Mesendoderm (in vitro differentiated cells): ENCODE data around the gene NEU4.

Experiments used
- DNase-seq: peaks from one replicate; pipeline ENCODE4 v3.0.0; 2013
- H2AK5ac ChIP-seq: 2 replicates; pipeline ENCODE4 v1.6.1; 2013; ENCODE audit warnings: low read length, inconsistent platforms
- H2BK120ac ChIP-seq: 2 replicates; pipeline ENCODE4 v1.6.1; 2013; ENCODE audit warnings: low read depth, mild to moderate bottlenecking, low read length, moderate library complexity, mixed read lengths
- H2BK15ac ChIP-seq: replicated peaks from 2 replicates; pipeline ENCODE4 v1.6.1; 2013; ENCODE audit warnings: low read depth, mild to moderate bottlenecking, moderate library complexity
- H2BK5ac ChIP-seq: 2 replicates; pipeline ENCODE4 v1.6.1; 2013; ENCODE audit warnings: low read length, inconsistent platforms
- H3K18ac ChIP-seq: 2 replicates; pipeline ENCODE4 v1.6.1; 2013; ENCODE audit warnings: mild to moderate bottlenecking, low read length, mixed read lengths
- H3K23ac ChIP-seq: one replicate; pipeline ENCODE4 v1.6.1; 2013; ENCODE audit warnings: low read length
- H3K27ac ChIP-seq: 2 replicates; pipeline ENCODE4 v1.5.1; 2013; ENCODE audit warnings: low read depth, mild to moderate bottlenecking, inconsistent platforms, low read length, moderate library complexity
- H3K27me3 ChIP-seq: 2 replicates; pipeline ENCODE4 v1.6.1; 2013; ENCODE audit warnings: low read length, control low read depth, mild to moderate bottlenecking, inconsistent platforms; ENCODE audit not compliant: insufficient read depth, poor library complexity
- H3K36me3 ChIP-seq: 2 replicates; pipeline ENCODE4 v1.6.1; 2013; ENCODE audit warnings: low read length, inconsistent platforms; ENCODE audit not compliant: control insufficient read depth, insufficient read depth
- H3K4ac ChIP-seq: one replicate; pipeline ENCODE4 v1.6.1; 2013; ENCODE audit warnings: low read depth, mild to moderate bottlenecking, low read length, moderate library complexity
- H3K4me1 ChIP-seq: 2 replicates; pipeline ENCODE4 v1.6.1; 2013; ENCODE audit warnings: low read depth, low read length, inconsistent platforms; ENCODE audit not compliant: control insufficient read depth
- H3K4me2 ChIP-seq: 2 replicates; pipeline ENCODE4 v1.6.1; 2013; ENCODE audit warnings: low read length
- H3K4me3 ChIP-seq: 2 replicates; pipeline ENCODE4 v1.5.1; 2013; ENCODE audit warnings: mild to moderate bottlenecking, low read length
- H3K56ac ChIP-seq: one replicate; pipeline ENCODE4 v1.6.1; 2013; ENCODE audit warnings: low read length
- H3K79me1 ChIP-seq: 2 replicates; pipeline ENCODE4 v1.6.1; 2013; ENCODE audit warnings: low read length, inconsistent platforms
- H3K79me2 ChIP-seq: 2 replicates; pipeline ENCODE4 v1.6.1; 2013; ENCODE audit warnings: mild to moderate bottlenecking, low read length; ENCODE audit not compliant: control insufficient read depth, insufficient read depth
- H3K9ac ChIP-seq: 2 replicates; pipeline ENCODE4 v1.6.1; 2013; ENCODE audit warnings: low read length, inconsistent platforms
- H4K5ac ChIP-seq: one replicate; pipeline ENCODE4 v1.6.1; 2013; ENCODE audit warnings: low read length
- H4K8ac ChIP-seq: one replicate; pipeline ENCODE4 v1.6.1; 2013; ENCODE audit warnings: low read depth, mild to moderate bottlenecking, control low read depth, low read length, moderate library complexity
- WGBS: extraction: QIAGEN DNeasy Blood & Tissue Kit; methylation state at CpG from one replicate; pipeline ENCODE4 v1.1.7; 2013; ENCODE audit warnings: low lambda C conversion rate, missing lambda C conversion rate; ENCODE audit not compliant: insufficient coverage; ENCODE audit errors: extremely low coverage; 5-methylcytosine and 5-hydroxymethylcytosine counted together

The NEU4 gene

GRCh38 chr2:241846406-241846805 lies 37.4 kb downstream of the NEU4 start:
- no peak overlapping the region for H3K23ac ChIP-seq
- H3K9ac ChIP-seq = no peak overlapping the region
- WGBS = no CpG with 5 or more reads among the region's 22 CpGs
- H2BK15ac ChIP-seq = no peak overlapping the region
- no peak overlapping the region for H2BK120ac ChIP-seq
- no peak overlapping the region for H2AK5ac ChIP-seq
- H2BK5ac ChIP-seq = no peak overlapping the region
- H3K79me2 ChIP-seq = no peaks in the 10 kb centered on the region
- no peak overlapping the region for H3K27ac ChIP-seq
- no peaks in the 10 kb centered on the region for H3K79me1 ChIP-seq
- no peak overlapping the region for H4K5ac ChIP-seq
- DNase-seq = no peak
- no peaks in the 10 kb centered on the region for H3K36me3 ChIP-seq
- H3K18ac ChIP-seq = no peak overlapping the region
- no peak overlapping the region for H4K8ac ChIP-seq
- peaks cover 3% of the 10 kb centered on the region for H3K27me3 ChIP-seq
- no peak overlapping the region for H3K4me3 ChIP-seq
- H3K4me1 ChIP-seq = no peaks in the 10 kb centered on the region
- H3K4me2 ChIP-seq = no peak overlapping the region
- no peak overlapping the region for H3K56ac ChIP-seq
- H3K4ac ChIP-seq = no peak overlapping the region

GRCh38 chr2:241848761-241849615 lies 40.0 kb downstream of the NEU4 start:
- H4K8ac ChIP-seq = no peak overlapping the region
- H3K27ac ChIP-seq = no peak overlapping the region
- no peak overlapping the region for H3K23ac ChIP-seq
- DNase-seq = no peak
- no peak overlapping the region for H3K56ac ChIP-seq
- no peak overlapping the region for H3K4me3 ChIP-seq
- no peaks in the 10 kb centered on the region for H3K4me1 ChIP-seq
- H3K36me3 ChIP-seq = no peaks in the 10 kb centered on the region
- no peak overlapping the region for H4K5ac ChIP-seq
- no peak overlapping the region for H3K4ac ChIP-seq
- H2AK5ac ChIP-seq = no peak overlapping the region
- H2BK5ac ChIP-seq = no peak overlapping the region
- no CpG with 5 or more reads among the region's 39 CpGs for WGBS
- no peaks in the 10 kb centered on the region for H3K79me1 ChIP-seq
- no peak overlapping the region for H2BK120ac ChIP-seq
- H3K27me3 ChIP-seq = peaks cover 3% of the 10 kb centered on the region
- no peak overlapping the region for H3K18ac ChIP-seq
- no peak overlapping the region for H3K9ac ChIP-seq
- no peak overlapping the region for H3K4me2 ChIP-seq
- H2BK15ac ChIP-seq = no peak overlapping the region
- no peaks in the 10 kb centered on the region for H3K79me2 ChIP-seq

GRCh38 chr2:241849616-241850543 lies 40.9 kb downstream of the NEU4 start:
- peaks cover under 1% of the 10 kb centered on the region for H3K27me3 ChIP-seq
- H2BK15ac ChIP-seq = no peak overlapping the region
- H2BK5ac ChIP-seq = no peak overlapping the region
- no peaks in the 10 kb centered on the region for H3K36me3 ChIP-seq
- no peaks in the 10 kb centered on the region for H3K79me1 ChIP-seq
- H3K27ac ChIP-seq = no peak overlapping the region
- DNase-seq = no peak
- no peak overlapping the region for H2AK5ac ChIP-seq
- no peaks in the 10 kb centered on the region for H3K4me1 ChIP-seq
- no CpG with 5 or more reads among the region's 16 CpGs for WGBS
- no peak overlapping the region for H2BK120ac ChIP-seq
- no peak overlapping the region for H3K9ac ChIP-seq
- H3K4ac ChIP-seq = no peak overlapping the region
- H4K5ac ChIP-seq = no peak overlapping the region
- H3K56ac ChIP-seq = no peak overlapping the region
- no peak overlapping the region for H3K23ac ChIP-seq
- no peak overlapping the region for H4K8ac ChIP-seq
- H3K79me2 ChIP-seq = no peaks in the 10 kb centered on the region
- H3K18ac ChIP-seq = no peak overlapping the region
- H3K4me2 ChIP-seq = no peak overlapping the region
- no peak overlapping the region for H3K4me3 ChIP-seq

GRCh38 chr2:241850544-241851324 lies 41.7 kb downstream of the NEU4 start:
- H2AK5ac ChIP-seq = no peak overlapping the region
- H2BK5ac ChIP-seq = no peak overlapping the region
- H3K27ac ChIP-seq = no peak overlapping the region
- H3K23ac ChIP-seq = no peak overlapping the region
- no peak overlapping the region for H3K4me3 ChIP-seq
- no peaks in the 10 kb centered on the region for H3K27me3 ChIP-seq
- no peaks in the 10 kb centered on the region for H3K79me1 ChIP-seq
- H3K4me1 ChIP-seq = no peaks in the 10 kb centered on the region
- WGBS = no CpG with 5 or more reads among the region's 27 CpGs
- H4K8ac ChIP-seq = no peak overlapping the region
- no peak overlapping the region for H2BK120ac ChIP-seq
- H3K79me2 ChIP-seq = no peaks in the 10 kb centered on the region
- H3K18ac ChIP-seq = no peak overlapping the region
- H3K4ac ChIP-seq = no peak overlapping the region
- no peak overlapping the region for H3K9ac ChIP-seq
- H4K5ac ChIP-seq = no peak overlapping the region
- H3K56ac ChIP-seq = no peak overlapping the region
- no peak overlapping the region for H3K4me2 ChIP-seq
- H2BK15ac ChIP-seq = no peak overlapping the region
- no peaks in the 10 kb centered on the region for H3K36me3 ChIP-seq
- DNase-seq = no peak

DNA sequence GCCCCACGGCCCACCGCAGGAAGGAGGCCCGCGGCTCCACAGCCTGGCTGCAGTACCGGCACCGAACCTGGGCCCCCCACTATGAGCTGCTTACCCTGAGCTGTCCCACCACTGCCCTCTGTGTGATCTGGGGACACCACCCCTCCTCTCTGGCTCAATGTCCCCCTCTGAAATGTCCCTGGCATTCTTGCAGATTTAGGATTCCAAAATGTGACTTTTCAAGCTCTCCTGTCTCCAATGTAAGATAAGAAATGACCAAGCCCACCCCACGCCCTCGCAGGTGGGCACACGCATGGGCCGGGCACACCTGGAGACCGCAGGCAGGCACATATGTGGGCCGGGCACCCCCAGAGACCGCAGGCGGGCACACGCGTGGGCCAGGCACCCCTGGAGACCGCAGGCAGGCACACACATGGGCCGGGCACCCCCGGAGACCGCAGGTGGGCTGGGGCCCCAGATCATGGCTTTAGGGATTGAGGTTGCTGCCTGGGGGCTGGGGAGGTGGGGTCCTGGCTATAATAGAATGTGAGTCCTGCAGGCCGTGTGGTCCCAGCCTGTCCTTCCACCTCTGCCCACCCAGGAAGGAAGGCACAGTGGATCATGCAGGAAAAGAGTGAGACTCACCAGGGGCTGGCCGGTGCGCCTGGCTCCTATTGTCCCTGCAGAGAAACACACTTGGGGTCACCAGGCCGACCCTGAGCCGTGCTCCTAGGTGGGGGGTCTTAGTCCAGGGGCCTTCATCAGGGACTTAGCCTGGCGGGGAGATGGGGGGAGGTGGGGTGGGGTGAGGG lies 42.5 kb downstream of the NEU4 start:
- H2BK5ac ChIP-seq = no peak overlapping the region
- H4K8ac ChIP-seq = no peak overlapping the region
- DNase-seq = no peak
- H2BK15ac ChIP-seq = no peak overlapping the region
- no peaks in the 10 kb centered on the region for H3K27me3 ChIP-seq
- no peak overlapping the region for H3K4me3 ChIP-seq
- no peak overlapping the region for H3K4ac ChIP-seq
- no peak overlapping the region for H3K18ac ChIP-seq
- no peak overlapping the region for H3K4me2 ChIP-seq
- no peak overlapping the region for H3K23ac ChIP-seq
- no peak overlapping the region for H2BK120ac ChIP-seq
- no peak overlapping the region for H4K5ac ChIP-seq
- no peak overlapping the region for H3K27ac ChIP-seq
- no peaks in the 10 kb centered on the region for H3K36me3 ChIP-seq
- no peaks in the 10 kb centered on the region for H3K79me1 ChIP-seq
- H3K9ac ChIP-seq = no peak overlapping the region
- H3K4me1 ChIP-seq = no peaks in the 10 kb centered on the region
- H3K79me2 ChIP-seq = no peaks in the 10 kb centered on the region
- no CpG with 5 or more reads among the region's 26 CpGs for WGBS
- H3K56ac ChIP-seq = no peak overlapping the region
- no peak overlapping the region for H2AK5ac ChIP-seq
